PFSK-1 (cell line): ENCODE data around the gene TREX2.

Source experiments
- POLR2AphosphoS5 ChIP-seq: IDR thresholded peaks from 2 replicates; pipeline ENCODE4 v1.6.1; 2012; ENCODE audit warnings: low read depth, mild to moderate bottlenecking, control low read depth, low read length, moderate library complexity
- SIN3A ChIP-seq: IDR thresholded peaks from 2 replicates; pipeline ENCODE4 v1.6.1; 2012; ENCODE audit warnings: mild to moderate bottlenecking, low read length, moderate library complexity, borderline replicate concordance; ENCODE audit not compliant: insufficient read depth
- TAF1 ChIP-seq: IDR thresholded peaks from 2 replicates; pipeline ENCODE4 v1.6.1; 2012; ENCODE audit warnings: low read length, control low read depth, borderline replicate concordance; ENCODE audit not compliant: insufficient read depth

GRCh38 chrX:153465691-153466380 lies 20.0 kb upstream of the TREX2 start:
- TF ChIP-seq POLR2AphosphoS5 (no peak), SIN3A (no peak), TAF1 (no peak)
